GM21423 (cell line): ENCODE results near the gene FAM120B.

Experiments used
- ATAC-seq: cut with Tn5 transposase; IDR thresholded peaks from one replicate; pipeline ENCODE4 v1.9.1; 2021; ENCODE audit warnings: mild to moderate bottlenecking, moderate library complexity; ENCODE audit not compliant: unreplicated experiment

The FAM120B gene

DNA sequence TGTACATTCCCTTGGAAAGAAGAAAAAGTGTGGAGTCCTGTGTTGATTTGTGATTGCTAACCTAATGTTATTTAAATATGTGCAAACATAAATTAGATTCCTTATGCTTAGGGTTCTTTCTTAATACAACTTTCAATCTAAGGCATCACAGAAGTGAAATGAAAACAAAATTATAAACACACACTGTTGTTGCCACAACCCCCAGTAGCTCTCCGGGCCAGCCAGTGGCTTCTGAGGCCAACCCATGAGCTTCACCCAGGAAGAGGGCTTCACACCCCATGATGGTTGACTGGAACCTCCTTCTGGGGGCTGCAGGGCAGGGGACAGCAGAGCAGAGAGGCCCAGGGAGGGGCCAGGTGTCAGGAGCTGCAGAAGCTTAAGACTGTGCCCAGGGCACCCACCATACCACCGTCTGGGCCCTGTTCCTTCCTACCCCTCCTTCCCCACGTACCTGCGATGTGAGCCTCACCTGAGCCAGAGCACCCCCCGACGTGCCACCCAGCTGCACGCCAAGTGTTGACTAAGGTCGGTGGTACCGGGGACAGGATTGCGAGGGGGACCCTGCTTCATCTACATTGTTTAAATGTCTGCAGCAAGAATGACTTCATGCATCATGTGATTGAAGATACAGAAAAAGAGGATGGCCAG is 110.5 kb downstream of the FAM120B start:
- no peak for ATAC-seq

GRCh38 chr6:170417881-170418280 is 111.3 kb downstream of the FAM120B start:
- no peak for ATAC-seq

GRCh38 chr6:170420283-170420682 is 113.7 kb downstream of the FAM120B start:
- no peak for ATAC-seq

DNA sequence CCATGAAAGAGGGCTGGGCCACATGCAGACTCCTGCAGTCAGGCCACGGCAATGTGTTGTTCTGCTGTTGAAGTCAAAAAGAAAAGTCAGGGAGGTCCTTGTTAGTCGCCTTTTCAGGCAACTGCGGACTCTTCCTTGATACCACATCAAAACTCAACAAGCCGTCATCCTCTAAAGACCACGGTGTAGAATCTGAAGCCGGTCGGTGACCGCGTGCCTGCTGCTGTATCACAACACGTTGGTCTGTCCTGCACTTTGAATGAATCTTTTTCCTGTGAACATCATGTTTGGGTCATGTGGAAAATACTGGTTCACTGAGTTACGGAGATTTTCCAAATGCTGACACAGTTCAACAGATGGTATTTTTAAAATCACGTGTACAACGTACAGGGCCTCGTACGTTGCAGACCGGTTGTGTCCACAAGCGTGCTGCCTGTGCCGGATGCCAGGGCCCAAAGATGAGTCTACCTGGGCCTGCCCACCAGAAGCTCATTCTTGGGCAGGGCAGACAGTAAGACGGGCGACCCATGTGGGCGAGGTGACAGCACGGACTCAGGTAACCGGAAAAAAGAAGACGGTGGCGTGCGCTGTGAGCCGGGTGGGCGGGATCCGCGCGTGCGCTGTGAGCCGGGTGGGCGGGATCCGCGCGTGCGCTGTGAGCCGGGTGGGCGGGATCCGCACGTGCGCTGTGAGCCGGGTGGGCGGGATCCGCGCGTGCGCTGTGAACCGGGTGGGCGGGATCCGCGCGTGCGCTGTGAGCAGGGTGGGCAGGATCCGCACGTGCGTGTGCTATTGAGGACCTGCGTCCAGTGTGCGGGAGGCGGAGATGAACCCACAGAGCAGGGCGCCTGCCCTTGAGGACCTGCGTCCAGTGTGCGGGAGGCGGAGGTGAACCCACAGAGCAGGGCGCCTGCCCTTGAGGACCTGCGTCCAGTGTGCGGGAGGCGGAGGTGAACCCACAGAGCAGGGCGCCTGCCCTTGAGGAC is 114.5 kb downstream of the FAM120B start:
- ATAC-seq, result no peak

DNA sequence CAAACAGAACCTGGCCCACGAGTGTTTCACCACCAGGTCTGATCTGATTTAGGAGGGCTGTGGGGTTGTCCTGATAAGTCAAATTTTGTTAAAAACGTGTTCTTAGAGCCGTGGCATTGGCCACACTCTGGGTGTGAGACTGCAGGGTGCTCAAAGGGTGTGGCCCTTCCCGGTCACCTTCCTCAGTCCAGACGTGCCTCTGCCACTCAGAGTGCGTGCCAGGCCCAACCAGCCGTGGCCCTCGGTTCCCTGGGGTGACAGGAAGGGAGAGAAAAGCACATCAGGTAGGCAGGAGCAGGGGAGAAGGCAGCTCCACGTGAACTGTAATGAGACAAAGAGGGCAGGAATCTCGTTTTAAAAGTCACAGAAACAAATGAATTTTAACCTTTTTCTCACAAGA is 115.4 kb downstream of the FAM120B start:
- ATAC-seq, result no peak

- ATAC-seq, result no peak
These were observed 116.5 kb downstream of the FAM120B start for GRCh38 chr6:170423030-170423429.

DNA sequence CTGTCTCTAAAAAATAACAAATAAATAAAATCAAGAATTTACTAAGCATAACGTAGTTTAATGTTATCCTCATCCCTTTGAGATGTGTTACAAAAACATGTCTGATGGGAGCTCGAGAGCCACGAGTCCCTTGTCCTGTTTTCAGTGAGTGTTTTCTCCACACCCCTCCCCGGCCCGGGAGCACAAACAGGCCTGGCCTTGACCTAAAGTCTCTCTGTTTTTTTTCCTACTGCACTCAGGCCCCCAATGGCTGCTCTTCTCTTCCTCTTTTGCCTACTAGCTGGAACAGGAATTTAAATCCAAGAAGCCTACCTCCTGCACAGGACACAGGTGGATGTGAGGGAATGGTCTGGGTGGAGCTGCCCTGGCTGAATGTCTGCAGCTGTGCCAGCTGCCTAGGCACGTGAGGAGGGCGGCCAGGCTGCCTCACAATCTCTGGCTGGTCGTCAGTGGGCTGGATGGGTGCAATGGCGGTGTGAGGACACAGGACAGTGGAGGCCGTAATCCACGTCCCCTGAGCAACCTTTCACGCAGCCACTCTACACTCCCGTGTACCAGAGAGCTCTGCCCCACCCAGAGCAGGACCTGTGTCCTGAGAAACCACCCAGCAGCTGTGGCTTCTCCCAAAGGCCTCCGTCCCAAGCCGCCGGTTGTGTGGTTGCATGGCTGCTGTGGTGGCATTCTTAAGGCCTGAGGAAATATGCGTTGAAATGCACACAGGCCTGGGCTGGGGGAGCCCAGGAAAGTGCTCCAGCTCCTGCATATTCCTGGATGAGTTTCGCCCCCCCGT is 117.5 kb downstream of the FAM120B start:
- no peak for ATAC-seq

GRCh38 chr6:170424604-170425126 is 118.1 kb downstream of the FAM120B start:
- no peak for ATAC-seq

- ATAC-seq, result no peak
These were observed 122.9 kb downstream of the FAM120B start for GRCh38 chr6:170429450-170429849.

GRCh38 chr6:170433163-170434116 is 126.9 kb downstream of the FAM120B start:
- no peak for ATAC-seq

- no peak for ATAC-seq
These were observed 127.7 kb downstream of the FAM120B start for GRCh38 chr6:170434117-170434820.

GRCh38 chr6:170434821-170435155 is 128.2 kb downstream of the FAM120B start:
- ATAC-seq, result no peak

DNA sequence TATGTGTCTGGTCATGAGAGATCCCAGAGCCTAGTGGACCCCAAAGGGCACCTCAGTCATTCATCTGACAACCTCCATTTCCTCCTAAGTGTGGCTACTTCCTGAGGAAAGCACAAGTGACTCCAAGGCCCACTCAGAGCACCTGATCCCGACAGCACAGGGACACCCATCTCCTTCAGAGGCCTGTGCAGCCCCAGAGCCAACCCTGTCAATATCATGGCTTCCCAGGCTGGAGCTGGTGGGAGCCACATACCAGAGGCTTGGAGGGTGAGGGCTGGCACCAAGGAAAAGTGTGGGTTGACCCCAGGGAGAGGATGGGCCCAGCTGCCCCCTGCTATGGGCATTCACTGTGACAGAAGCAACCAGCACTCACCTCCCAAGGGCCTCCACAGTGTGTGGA is 129.2 kb downstream of the FAM120B start:
- ATAC-seq, result no peak

DNA sequence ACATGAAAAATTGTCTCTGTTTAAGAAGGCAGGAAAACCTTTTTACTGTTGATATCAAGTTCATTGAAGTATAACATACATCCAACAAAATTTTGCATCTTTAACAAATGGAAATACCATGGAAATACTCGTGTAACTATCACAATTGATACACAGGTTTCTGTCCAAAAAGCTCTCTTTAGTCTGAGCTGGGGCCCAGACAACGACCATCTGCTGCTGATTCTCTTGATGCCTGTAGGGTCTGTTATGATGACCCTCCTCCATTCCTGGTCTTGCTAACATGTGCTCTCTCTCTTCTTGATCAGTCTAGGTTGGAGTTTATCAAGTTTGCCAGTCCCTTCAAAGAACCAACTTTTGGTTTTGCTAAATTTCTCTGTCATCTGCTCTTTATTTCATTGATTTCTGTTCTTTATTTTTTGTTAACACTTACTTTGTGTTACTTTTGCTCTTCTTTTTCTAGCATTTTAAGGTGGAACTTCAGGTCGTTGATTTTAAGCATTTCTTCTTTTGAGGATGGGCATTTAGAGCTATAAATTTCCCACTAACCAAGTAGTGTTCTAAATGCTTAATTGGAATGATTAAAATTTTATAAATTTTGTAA is 129.8 kb downstream of the FAM120B start:
- ATAC-seq, result no peak

- no peak for ATAC-seq
These were observed 131.3 kb downstream of the FAM120B start for GRCh38 chr6:170437719-170438401.

DNA sequence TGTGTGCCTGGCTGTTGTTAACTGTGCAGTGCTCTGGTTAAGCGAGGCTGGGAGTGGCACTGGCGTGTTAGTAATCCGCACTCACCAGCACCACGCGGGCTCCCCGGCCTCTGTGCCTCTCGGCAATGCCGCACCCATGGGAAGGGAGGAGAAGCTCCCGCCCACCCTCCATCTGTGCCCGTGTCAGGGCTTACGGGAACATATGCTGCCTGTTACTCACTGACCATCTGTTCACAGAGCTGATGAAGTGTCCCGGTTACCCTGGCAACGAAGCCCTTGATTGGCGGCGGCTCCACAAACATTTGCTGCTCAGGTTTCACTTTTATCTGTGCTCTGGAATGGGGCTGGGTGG is 131.8 kb downstream of the FAM120B start:
- peak; percentile 97 for ATAC-seq

DNA sequence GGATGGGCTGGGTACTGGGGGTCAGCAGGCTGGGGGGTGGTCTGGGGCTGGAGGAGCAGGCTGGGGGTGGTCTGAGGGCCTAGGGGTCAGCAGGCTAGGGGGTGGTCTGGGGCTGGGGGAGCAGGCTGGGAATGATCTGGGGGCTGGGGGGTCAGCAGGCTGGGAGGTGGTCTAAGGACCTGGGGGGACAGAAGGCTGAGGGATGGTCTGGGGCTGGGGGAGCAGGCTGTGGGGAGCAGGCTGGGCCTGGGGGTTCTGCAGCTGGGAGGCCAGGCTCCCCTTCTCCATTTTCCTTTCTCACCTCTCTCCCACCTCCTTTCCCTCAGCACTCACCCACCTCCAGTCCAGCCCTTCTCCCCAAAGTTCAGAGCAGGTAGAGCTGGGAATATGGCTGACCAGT is 132.3 kb downstream of the FAM120B start:
- no peak for ATAC-seq
